ENCODE results near the gene PRRC2B. TPM values are rescaled to one million over a fixed set of nuclear protein-coding genes. Genes with fewer than 3 reads are reported as not detected.

The PRRC2B gene
- total RNA-seq, 4 donors from 2014 or later, result 73.7 to 171 (median 98.9) TPM

GRCh38 chr9:131517761-131518190 lies 123.9 kb downstream of the PRRC2B start:
- Histone ChIP-seq H3K4me1 (no peaks in the 10 kb centered on the region), H3K9me3 (no peaks in the 10 kb centered on the region), H3K27ac (peak overlapping the region in 3 of 4 donors; percentile 32 to 68 (median 40)), H3K36me3 (peaks cover 0 to 40% (median 14%) of the 10 kb centered on the region in 4 donors), H3K4me3 (no peak overlapping the region), H3K27me3 (no peaks in the 10 kb centered on the region)
- no peak for DNase-seq
- WGBS, 2 donors (ENCODE audit: low coverage in 1 of 2), result 91% methylated on average over 11 of the region's 11 CpGs; no CpG with 5 or more reads in 1 of the 2 donors
- intact Hi-C loops (cut with DNase I; ENCODE audit: low total_unique reads), result no loop called here
- in situ Hi-C loops (cut with MboI; ENCODE audit: low pct_ligation_motif_present in 1 of 4, low pct_unique_long_range_greater_than_20kb in 1 of 4, low sequenced_read_pairs in 3 of 4), result no loop called here
- TF ChIP-seq POLR2A (IDR thresholded peaks at IDR 0.05), result no peak
- peak; percentile 62 to 89 (median 73) for TF ChIP-seq POLR2AphosphoS5 (IDR thresholded peaks at IDR 0.05)
- TF ChIP-seq EP300 (IDR thresholded peaks at IDR 0.05; ENCODE audit: low read depth), result peak; percentile 25

GRCh38 chr9:131518553-131518952 lies 124.7 kb downstream of the PRRC2B start:
- H3K4me1 ChIP-seq, result no peaks in the 10 kb centered on the region
- WGBS, 2 donors (ENCODE audit: low coverage in 1 of 2), result 87 to 98% methylated on average over 3 to 20 of the region's 20 CpGs
- intact Hi-C loops (cut with DNase I; ENCODE audit: low total_unique reads) (no loop called here), in situ Hi-C loops (cut with MboI; ENCODE audit: low pct_ligation_motif_present in 1 of 4, low pct_unique_long_range_greater_than_20kb in 1 of 4, low sequenced_read_pairs in 3 of 4) (no loop called here)
- H3K27me3 ChIP-seq, result no peaks in the 10 kb centered on the region
- H3K36me3 ChIP-seq, result peaks cover 0 to 40% (median 14%) of the 10 kb centered on the region in 4 donors
- DNase-seq, result no peak
- H3K4me3 ChIP-seq, result no peak overlapping the region
- H3K9me3 ChIP-seq, result no peaks in the 10 kb centered on the region
- H3K27ac ChIP-seq, result peak overlapping the region in 1 of 4 donors; percentile 40
- TF ChIP-seq CTCF (IDR thresholded peaks at IDR 0.05), result no peak
- TF ChIP-seq EP300 (IDR thresholded peaks at IDR 0.05; ENCODE audit: low read depth), result no peak
- no peak for TF ChIP-seq POLR2AphosphoS5 (IDR thresholded peaks at IDR 0.05)
- TF ChIP-seq POLR2A (IDR thresholded peaks at IDR 0.05), result no peak

GRCh38 chr9:131520503-131520902 lies 126.6 kb downstream of the PRRC2B start:
- no peak for DNase-seq
- intact Hi-C loops (cut with DNase I; ENCODE audit: low total_unique reads), result no loop called here
- H3K9me3 ChIP-seq, result no peaks in the 10 kb centered on the region
- no peaks in the 10 kb centered on the region for H3K4me1 ChIP-seq
- peaks cover 0 to 35% (median 14%) of the 10 kb centered on the region in 4 donors for H3K36me3 ChIP-seq
- no peak overlapping the region for H3K27ac ChIP-seq
- WGBS, 2 donors (ENCODE audit: low coverage in 1 of 2), result 82 to 89% methylated on average over 10 to 16 of the region's 16 CpGs
- in situ Hi-C loops (cut with MboI; ENCODE audit: low pct_ligation_motif_present in 1 of 4, low pct_unique_long_range_greater_than_20kb in 1 of 4, low sequenced_read_pairs in 3 of 4), result no loop called here
- no peak overlapping the region for H3K4me3 ChIP-seq
- no peaks in the 10 kb centered on the region for H3K27me3 ChIP-seq
- TF ChIP-seq EP300 (IDR thresholded peaks at IDR 0.05; ENCODE audit: low read depth) (no peak), POLR2A (IDR thresholded peaks at IDR 0.05) (no peak), POLR2AphosphoS5 (IDR thresholded peaks at IDR 0.05) (no peak), CTCF (IDR thresholded peaks at IDR 0.05) (no peak)

GRCh38 chr9:131521203-131521602 lies 127.3 kb downstream of the PRRC2B start:
- intact Hi-C loops (cut with DNase I; ENCODE audit: low total_unique reads), result no loop called here

More at GRCh38 chr9:131521203-131521602, 127.3 kb downstream of the PRRC2B start:
- Histone ChIP-seq H3K27ac (no peak overlapping the region), H3K36me3 (peaks cover 0 to 32% (median 13%) of the 10 kb centered on the region in 4 donors), H3K27me3 (no peaks in the 10 kb centered on the region), H3K4me3 (no peak overlapping the region), H3K9me3 (no peaks in the 10 kb centered on the region), H3K4me1 (no peaks in the 10 kb centered on the region)
- DNase-seq, result no peak
- no peak for TF ChIP-seq POLR2A (IDR thresholded peaks at IDR 0.05)
- no peak for TF ChIP-seq CTCF (IDR thresholded peaks at IDR 0.05)
- TF ChIP-seq POLR2AphosphoS5 (IDR thresholded peaks at IDR 0.05), result no peak
- TF ChIP-seq EP300 (IDR thresholded peaks at IDR 0.05; ENCODE audit: low read depth), result no peak
- WGBS, 2 donors (ENCODE audit: low coverage in 1 of 2), result 80 to 96% methylated on average over 1 to 10 of the region's 10 CpGs
- in situ Hi-C loops (cut with MboI; ENCODE audit: low pct_ligation_motif_present in 1 of 4, low pct_unique_long_range_greater_than_20kb in 1 of 4, low sequenced_read_pairs in 3 of 4), result no loop called here

Measured in transverse colon (tissue), 4 donors.